ENCODE measurements around the gene ADGRV1.

DNA sequence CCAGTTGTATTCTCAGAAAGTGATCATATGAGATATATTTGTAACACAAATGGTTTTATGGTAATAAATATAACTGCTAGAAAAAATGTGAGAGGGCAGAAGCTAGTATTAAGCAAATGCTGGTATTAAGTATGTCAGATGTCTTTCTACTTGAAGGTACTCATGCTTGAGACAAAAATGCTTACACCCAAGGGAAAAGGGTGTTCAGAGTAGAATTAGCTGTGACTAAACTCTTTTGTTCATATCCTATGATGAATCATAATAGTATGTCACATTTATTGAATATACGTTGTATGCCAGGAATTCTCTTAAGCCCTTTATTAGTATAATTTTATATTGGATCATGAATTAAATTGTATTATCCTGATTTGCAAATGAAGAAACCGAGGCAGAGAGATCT, 2.2 kb downstream of the ADGRV1 start:
- TF ChIP-seq, protein P1, sequence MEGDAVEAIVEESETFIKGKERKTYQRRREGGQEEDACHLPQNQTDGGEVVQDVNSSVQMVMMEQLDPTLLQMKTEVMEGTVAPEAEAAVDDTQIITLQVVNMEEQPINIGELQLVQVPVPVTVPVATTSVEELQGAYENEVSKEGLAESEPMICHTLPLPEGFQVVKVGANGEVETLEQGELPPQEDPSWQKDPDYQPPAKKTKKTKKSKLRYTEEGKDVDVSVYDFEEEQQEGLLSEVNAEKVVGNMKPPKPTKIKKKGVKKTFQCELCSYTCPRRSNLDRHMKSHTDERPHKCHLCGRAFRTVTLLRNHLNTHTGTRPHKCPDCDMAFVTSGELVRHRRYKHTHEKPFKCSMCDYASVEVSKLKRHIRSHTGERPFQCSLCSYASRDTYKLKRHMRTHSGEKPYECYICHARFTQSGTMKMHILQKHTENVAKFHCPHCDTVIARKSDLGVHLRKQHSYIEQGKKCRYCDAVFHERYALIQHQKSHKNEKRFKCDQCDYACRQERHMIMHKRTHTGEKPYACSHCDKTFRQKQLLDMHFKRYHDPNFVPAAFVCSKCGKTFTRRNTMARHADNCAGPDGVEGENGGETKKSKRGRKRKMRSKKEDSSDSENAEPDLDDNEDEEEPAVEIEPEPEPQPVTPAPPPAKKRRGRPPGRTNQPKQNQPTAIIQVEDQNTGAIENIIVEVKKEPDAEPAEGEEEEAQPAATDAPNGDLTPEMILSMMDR (IDR thresholded peaks at IDR 0.05; ENCODE audit: low read depth, low read length), result no peak
- no peak for TF ChIP-seq MAX (IDR thresholded peaks at IDR 0.05; ENCODE audit: low read depth, low read length)

Measured in NB4 (cell line).